ENCODE results near the gene DENND1A.

DENND1A gene

DNA sequence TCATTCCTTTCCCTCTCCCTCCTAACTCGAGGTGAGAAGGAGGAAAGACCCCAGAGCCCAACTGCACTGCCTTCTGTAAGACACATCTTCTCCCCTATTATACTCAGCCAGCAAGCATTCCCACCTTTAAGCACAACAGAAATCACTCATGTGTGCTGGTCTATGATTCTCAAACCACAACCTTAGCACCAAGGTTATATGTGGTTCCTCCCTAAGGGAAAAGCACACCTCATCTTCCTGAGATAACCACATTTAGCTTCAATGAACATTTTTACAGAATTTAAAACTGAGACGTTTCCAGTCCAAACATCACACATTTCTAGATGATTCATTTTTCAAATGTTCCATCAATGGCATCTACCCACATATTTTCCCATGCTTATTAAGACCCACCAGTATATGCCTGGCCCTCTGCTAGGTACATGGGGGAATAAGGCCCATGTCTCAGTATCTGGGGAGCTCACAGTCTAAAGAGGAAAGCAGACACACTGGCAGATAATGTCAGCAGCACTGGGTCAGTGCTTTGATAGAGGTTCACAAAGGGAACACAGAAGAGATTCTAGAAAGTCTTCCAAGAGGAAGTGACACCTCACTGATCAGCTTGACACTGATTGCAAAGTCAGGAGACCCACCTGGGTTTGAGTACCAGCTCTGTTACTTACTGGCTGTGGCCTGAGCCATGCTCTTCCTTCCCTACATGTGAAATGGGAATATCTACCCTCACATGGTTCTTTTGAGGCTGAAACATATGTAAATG is 245.4 kb downstream of the DENND1A start:
- DNase-seq (ENCODE audit: low read depth) = no peak

- DNase-seq (ENCODE audit: low read depth) = no peak
Measured at GRCh38 chr9:123682746-123683145, 247.2 kb downstream of the DENND1A start.

GRCh38 chr9:123680352-123680751 is 249.6 kb downstream of the DENND1A start:
- DNase-seq (ENCODE audit: low read depth) = no peak

- DNase-seq (ENCODE audit: low read depth) = no peak
Measured at GRCh38 chr9:123679330-123679987, 250.5 kb downstream of the DENND1A start.

DNA sequence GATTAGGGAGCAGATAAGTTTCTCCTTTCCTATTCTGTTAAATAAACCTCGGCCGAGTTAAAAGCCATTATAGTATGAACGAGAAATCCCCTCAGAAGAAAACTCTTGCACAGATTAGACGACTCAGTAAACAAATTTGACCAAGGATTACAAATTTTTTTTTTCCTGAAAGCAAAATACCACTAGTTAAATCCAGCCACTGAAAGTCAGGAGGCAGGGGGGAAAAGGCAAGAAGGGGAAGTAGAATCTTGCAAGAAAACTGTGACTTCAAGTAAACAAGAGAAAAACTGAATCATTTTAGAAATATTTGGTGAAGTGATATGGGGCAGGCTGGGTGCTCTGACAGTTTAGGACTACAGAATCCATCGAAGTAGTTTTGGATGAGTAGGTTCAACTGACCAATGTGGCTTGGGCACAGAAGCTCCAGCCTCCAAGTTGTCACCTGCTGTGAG is 251.0 kb downstream of the DENND1A start:
- DNase-seq (ENCODE audit: low read depth) = no peak

GRCh38 chr9:123678038-123678877 is 251.7 kb downstream of the DENND1A start:
- no peak for DNase-seq (ENCODE audit: low read depth)

GRCh38 chr9:123676869-123677268 is 253.1 kb downstream of the DENND1A start:
- DNase-seq (ENCODE audit: low read depth) = no peak

- no peak for DNase-seq (ENCODE audit: low read depth)
Measured at GRCh38 chr9:123669346-123669745, 260.6 kb downstream of the DENND1A start.

DNA sequence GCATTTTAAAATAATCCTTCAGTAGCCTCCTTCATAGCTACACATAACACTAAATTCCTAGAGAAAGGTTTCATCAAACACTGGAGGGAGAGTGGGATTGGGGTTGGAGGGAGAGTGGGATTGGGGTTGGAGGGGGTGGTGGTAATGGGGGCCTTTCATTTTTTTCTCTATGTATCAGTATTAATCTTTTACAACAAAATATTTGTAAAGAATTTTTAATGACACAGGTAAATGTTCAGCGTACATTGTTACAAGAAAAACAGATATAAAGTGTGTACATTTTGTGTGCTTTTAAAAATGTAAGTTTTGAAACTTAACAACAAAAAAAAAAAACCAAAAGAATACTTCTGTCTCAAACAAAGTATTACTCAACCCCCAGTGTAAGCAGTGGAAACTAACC is 266.4 kb downstream of the DENND1A start:
- no peak for DNase-seq (ENCODE audit: low read depth)

GRCh38 chr9:123662057-123662776 is 267.7 kb downstream of the DENND1A start:
- no peak for DNase-seq (ENCODE audit: low read depth)

DNA sequence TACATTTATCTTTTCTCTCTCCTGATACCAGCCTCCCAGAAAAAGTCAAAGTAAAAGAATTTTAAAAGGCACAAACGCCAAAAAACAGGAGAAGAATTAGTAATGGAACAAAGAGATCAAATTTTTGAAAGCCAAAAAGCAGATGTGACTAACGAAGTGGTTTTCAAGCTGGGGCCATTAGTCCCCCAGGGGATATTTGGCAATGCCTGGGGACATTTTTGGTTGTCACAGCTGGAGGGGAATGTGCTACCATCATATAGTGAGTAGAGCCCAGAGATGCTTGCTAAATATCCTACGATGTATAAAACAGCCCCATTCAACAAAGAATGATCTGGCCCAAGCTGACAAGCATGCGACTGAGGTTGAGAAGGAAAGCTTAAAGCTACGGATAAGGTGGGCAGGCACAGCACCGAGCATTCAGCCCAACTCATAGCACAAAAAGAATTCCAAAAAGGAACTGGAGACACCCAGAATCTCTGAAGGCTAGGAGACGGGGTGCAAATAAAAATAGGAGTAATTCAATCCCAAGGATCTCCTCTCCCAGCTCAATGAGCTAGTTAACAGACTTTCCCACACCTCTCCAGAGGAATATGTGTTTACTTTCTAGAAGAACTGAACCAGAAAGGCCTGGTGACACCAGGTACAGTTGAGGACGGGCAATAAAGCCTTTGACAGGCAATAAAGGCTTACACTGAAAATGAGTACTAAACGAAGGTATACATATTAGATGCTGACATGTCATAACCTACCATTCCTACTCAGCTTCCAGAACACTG is 269.0 kb downstream of the DENND1A start:
- DNase-seq (ENCODE audit: low read depth) = no peak

DNA sequence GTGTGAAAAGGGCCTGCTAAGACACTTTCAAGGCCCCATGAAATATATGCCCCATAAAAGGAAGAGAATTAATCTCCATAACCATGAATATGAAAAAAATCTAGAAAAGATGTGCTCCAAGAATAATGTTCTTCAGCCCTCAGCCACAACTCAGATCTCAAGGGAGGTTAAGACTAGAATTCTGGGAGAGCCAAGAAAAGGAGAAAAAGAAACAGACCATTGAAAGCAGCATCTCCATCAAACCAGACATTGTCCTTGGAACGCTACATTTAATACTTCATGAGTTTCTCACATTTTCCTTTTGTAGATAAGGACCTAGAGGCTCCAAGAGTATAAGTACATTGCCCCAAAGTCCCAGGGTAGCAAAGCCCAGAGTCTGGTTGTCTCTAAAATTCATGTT is 270.6 kb downstream of the DENND1A start:
- no peak for DNase-seq (ENCODE audit: low read depth)

- no peak for DNase-seq (ENCODE audit: low read depth)
Measured at GRCh38 chr9:123658792-123659191, 271.1 kb downstream of the DENND1A start.

DNA sequence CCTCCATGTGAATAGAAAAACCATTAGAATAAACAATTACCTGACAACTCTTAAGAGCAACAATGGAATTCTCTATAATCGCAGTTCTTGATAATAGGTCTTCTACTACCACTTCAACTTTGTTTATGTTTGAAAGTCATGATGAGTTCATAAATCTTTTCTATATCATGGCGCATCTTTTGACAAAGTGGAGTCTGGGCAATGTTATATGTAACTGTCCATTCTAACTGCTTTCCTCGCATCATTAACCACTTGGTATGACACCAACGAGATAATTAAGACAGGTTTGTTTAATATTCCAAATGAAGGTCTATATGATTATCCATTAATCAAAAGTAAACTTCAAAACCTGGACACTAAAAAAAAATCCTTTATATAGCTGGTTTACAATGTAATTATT is 272.0 kb downstream of the DENND1A start:
- no peak for DNase-seq (ENCODE audit: low read depth)

DNA sequence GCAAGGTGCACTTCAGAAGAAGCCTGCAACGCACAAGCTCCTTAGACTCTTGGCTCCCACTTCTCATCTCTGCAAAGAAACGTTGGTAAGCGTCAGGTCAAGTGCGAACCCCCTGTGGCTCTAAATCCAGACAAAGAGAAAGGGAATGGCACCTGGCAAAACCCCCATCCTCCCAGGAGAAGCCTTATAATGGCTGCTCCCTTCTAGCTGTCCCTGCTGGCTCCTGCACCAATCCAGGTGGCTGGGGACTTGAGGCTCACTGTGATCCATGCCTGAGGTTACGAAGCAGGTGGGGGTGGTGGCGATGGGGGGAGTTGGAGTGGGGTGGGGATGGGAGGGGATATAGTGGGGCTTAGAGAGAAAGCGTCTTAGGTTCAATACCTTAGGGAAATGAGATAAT is 272.8 kb downstream of the DENND1A start:
- DNase-seq (ENCODE audit: low read depth) = no peak

DNA sequence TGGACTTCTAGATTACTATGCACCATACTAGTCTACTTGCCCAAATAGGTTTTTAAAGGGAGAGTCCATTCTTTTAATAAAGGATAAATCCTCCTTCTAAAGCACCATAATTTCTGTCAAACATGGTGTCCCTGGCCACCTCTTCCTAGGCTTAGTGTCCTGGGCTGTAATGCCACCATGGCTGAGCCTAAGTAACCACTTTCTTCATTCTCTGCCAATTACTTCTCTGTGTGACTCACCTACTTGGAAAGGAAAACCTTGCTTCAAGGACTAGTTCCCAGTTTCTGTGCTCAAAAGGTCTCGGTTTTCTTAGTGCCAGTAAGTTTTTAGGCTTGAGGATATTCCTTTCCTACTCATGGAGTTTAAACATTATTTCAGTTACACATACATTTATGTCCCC is 273.4 kb downstream of the DENND1A start:
- DNase-seq (ENCODE audit: low read depth) = no peak

GRCh38 chr9:123655681-123656423 is 274.1 kb downstream of the DENND1A start:
- no peak for DNase-seq (ENCODE audit: low read depth)

- no peak for DNase-seq (ENCODE audit: low read depth)
Measured at GRCh38 chr9:123654994-123655637, 274.8 kb downstream of the DENND1A start.

DNA sequence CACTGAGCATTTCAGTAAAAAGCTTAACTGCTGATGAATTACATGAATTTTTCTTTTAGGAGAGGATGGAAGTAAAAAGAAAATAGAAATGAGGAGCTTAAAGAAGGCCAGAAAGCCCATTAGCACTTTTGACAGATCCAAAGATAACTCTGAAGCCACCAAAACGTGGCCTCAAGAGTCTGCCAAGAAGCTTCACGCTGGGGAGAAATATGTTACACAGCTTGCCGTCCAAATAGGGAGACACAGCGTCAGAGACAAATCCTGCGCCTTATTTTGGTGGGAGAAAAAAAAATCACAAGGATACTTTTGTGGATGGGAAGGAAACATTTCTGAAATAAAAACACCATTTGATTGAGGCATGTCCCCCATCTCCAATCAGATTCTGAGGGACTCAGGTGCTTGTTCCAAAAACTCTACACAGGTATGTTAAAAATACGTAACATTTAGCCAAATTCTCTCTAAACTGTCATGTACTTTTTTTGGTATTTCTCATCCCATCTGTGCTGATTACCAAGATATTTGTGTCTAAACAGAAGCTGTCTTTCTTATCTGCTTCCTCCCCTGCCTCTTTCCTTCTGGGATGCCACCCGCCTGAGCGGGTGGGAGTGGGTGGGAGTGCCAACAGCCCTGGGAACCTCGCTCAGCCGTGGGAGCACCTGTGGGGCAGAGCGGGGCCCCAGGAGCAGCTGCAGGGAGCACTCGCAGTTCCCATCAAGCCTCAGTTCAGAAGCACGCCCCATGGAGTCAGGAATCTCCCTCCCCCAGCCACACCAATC is 275.5 kb downstream of the DENND1A start:
- DNase-seq (ENCODE audit: low read depth) = no peak
